ENCODE measurements around the gene SND1. TPM values are rescaled to one million over a fixed set of nuclear protein-coding genes. Genes with fewer than 3 reads are reported as not detected.
A peak's percentile ranks its signal among the peaks of the same experiment; 100 is the strongest.

Gene SND1
- total RNA-seq, 1 donor from 2014 or later: 165 TPM

DNA sequence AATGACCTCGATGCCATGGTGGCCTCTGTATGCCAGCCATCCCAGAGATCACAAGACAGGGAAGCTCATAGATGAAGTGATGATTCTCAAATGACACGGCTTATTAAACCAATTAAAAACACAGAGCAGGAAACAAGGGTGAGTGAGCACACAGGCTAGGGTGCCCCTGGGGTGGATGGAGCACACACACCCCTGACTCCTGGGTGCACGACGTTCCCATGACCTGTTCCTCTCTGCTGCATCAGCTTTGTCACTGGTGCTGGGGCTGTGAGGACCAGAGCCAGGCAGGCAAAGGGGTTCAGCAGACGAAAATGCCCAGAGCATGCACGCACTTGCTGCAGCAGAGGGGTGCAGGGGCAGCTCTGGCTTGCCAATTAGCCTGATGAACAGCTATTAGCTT is 465.7 kb downstream of the SND1 start:
- H3K9me3 Mint-ChIP-seq (ENCODE audit: unreplicated experiment): peaks cover 12% of the 10 kb centered on the region
- peaks cover 4% of the 10 kb centered on the region for H3K36me3 Mint-ChIP-seq (ENCODE audit: unreplicated experiment)
- DNase-seq: no peak
- H3K4me1 Mint-ChIP-seq (ENCODE audit: low read depth, unreplicated experiment): peaks cover 32% of the 10 kb centered on the region
- no peak overlapping the region for H3K4me3 Mint-ChIP-seq (ENCODE audit: unreplicated experiment)
- TF ChIP-seq, protein P1, sequence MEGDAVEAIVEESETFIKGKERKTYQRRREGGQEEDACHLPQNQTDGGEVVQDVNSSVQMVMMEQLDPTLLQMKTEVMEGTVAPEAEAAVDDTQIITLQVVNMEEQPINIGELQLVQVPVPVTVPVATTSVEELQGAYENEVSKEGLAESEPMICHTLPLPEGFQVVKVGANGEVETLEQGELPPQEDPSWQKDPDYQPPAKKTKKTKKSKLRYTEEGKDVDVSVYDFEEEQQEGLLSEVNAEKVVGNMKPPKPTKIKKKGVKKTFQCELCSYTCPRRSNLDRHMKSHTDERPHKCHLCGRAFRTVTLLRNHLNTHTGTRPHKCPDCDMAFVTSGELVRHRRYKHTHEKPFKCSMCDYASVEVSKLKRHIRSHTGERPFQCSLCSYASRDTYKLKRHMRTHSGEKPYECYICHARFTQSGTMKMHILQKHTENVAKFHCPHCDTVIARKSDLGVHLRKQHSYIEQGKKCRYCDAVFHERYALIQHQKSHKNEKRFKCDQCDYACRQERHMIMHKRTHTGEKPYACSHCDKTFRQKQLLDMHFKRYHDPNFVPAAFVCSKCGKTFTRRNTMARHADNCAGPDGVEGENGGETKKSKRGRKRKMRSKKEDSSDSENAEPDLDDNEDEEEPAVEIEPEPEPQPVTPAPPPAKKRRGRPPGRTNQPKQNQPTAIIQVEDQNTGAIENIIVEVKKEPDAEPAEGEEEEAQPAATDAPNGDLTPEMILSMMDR (IDR thresholded peaks at IDR 0.05; ENCODE audit: partially characterized antibody, unreplicated experiment): no peak
- H3K27ac Mint-ChIP-seq (ENCODE audit: unreplicated experiment): peak overlapping the region; percentile 73
- H3K27me3 Mint-ChIP-seq (ENCODE audit: unreplicated experiment): peaks cover 19% of the 10 kb centered on the region

DNA sequence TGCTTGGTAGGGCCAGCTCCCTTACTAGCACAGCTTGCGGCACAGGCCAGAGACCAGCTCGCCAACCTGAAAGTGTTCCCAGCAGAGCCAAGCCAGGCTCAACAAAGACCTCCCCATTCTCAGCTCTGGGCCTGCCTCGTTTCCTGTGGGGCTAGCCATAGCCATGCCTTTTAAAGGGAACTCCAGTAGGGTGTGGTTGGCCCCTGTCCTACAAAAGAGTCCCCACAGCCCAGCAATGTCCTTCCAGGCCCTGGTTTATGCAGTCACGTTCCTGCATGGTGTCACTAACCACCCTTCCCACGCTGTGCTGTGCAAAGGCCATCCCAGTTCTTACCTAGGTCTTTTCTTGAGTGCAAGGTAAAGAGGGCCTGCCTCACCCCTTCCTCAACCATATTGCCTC is 467.0 kb downstream of the SND1 start:
- TF ChIP-seq, protein P1 (IDR thresholded peaks at IDR 0.05; ENCODE audit: partially characterized antibody, unreplicated experiment): no peak
- no peak overlapping the region for H3K27ac Mint-ChIP-seq (ENCODE audit: unreplicated experiment)
- peaks cover 16% of the 10 kb centered on the region for H3K27me3 Mint-ChIP-seq (ENCODE audit: unreplicated experiment)
- peaks cover 4% of the 10 kb centered on the region for H3K36me3 Mint-ChIP-seq (ENCODE audit: unreplicated experiment)
- peaks cover 12% of the 10 kb centered on the region for H3K9me3 Mint-ChIP-seq (ENCODE audit: unreplicated experiment)
- no peak for DNase-seq
- no peak overlapping the region for H3K4me3 Mint-ChIP-seq (ENCODE audit: unreplicated experiment)
- peaks cover 37% of the 10 kb centered on the region for H3K4me1 Mint-ChIP-seq (ENCODE audit: low read depth, unreplicated experiment)

DNA sequence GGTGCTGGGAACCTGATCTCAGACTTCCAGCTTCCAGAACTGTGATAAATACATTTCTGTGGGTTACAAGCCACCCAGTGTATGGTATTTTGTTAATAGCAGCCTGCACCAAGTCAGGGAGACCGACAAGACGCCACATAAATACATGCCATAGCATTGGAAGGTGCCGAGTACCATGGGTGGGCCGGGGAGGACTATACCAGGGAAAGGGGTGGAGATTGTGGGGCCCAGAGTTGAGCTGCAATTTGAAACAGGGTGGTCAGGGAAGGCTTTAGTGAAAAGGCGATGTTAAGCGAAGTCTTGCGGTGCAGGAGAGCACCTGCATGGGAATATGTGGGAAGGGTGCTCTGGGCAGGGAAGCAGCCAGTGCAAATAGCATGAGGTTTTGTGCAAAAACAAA is 468.1 kb downstream of the SND1 start:
- peaks cover 12% of the 10 kb centered on the region for H3K9me3 Mint-ChIP-seq (ENCODE audit: unreplicated experiment)
- TF ChIP-seq, protein P1 (IDR thresholded peaks at IDR 0.05; ENCODE audit: partially characterized antibody, unreplicated experiment): no peak
- H3K36me3 Mint-ChIP-seq (ENCODE audit: unreplicated experiment): peaks cover 4% of the 10 kb centered on the region
- peaks cover 14% of the 10 kb centered on the region for H3K27me3 Mint-ChIP-seq (ENCODE audit: unreplicated experiment)
- peaks cover 37% of the 10 kb centered on the region for H3K4me1 Mint-ChIP-seq (ENCODE audit: low read depth, unreplicated experiment)
- no peak overlapping the region for H3K4me3 Mint-ChIP-seq (ENCODE audit: unreplicated experiment)
- DNase-seq: no peak
- H3K27ac Mint-ChIP-seq (ENCODE audit: unreplicated experiment): no peak overlapping the region

DNA sequence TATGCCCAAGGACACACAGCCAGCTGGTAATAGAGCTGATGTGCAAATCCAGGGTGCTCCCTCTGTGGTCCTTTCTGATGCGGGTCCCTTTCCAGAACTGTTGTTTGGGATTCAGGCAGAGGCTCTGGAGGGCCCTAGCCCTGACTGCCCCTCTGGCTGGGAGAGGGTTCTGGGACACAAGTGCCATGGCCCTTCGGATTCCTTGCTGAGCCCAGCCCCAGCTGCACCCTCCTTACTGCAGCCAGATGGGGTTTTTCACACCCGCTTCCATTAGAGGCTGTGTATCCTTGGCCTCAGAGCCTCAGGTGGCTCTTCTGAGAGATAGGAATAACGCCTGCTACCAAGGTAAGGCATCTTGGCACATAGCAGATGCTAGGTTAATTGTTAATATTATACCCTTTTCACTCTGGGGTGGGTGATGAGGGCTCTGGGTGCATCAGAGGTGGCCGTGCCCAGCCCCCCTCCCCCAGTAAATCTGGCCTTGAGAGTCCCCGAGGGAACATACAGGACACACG is 469.0 kb downstream of the SND1 start:
- no peak for DNase-seq
- Mint-ChIP-seq H3K36me3 (ENCODE audit: unreplicated experiment) (peaks cover 3% of the 10 kb centered on the region), H3K4me3 (ENCODE audit: unreplicated experiment) (no peak overlapping the region), H3K9me3 (ENCODE audit: unreplicated experiment) (peaks cover 9% of the 10 kb centered on the region), H3K4me1 (ENCODE audit: low read depth, unreplicated experiment) (peaks cover 32% of the 10 kb centered on the region), H3K27ac (ENCODE audit: unreplicated experiment) (no peak overlapping the region), H3K27me3 (ENCODE audit: unreplicated experiment) (peaks cover 11% of the 10 kb centered on the region)
- TF ChIP-seq, protein P1 (IDR thresholded peaks at IDR 0.05; ENCODE audit: partially characterized antibody, unreplicated experiment): no peak

DNA sequence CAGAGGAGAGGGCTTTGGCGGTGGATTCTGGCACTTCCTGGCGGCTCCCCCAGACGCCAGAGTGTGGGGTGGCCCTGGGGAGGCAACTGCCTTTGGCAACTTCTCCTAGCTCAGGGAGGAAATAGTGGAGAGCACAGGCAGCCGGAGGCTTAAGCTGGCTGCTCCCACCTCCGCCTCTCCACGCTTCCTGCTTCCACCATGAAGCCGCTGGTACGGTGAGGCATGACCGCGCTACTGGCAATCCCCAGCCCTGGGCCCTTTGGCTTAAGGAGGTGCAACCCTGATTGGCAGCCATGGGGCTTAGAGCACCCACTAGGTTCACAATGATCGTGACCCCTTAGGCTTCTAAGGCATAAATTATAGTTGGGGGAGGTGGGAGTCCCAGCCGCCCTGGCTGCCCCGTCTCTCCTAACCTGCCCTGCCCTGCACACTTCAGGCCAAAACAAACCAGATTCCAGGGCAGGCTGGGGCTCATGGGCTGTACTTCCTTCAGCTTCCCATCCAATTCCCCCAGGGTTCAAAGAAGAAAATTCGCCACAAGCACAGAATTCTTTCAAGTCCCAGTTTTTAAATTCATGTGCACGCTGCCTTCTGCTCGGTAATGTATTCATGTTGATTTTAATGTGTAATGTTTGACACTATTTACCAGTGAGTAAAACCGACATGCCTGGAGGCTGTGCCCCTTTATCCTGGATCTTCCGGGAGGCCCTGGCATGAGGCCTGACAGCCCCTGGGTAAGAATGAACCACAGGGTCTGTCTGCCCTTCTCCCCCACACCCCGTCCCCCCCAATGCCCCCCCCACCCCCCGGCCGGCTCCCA is 469.9 kb downstream of the SND1 start:
- no peaks in the 10 kb centered on the region for H3K36me3 Mint-ChIP-seq (ENCODE audit: unreplicated experiment)

More for the DNA sequence above, 469.9 kb downstream of the SND1 start:
- TF ChIP-seq, protein P1 (IDR thresholded peaks at IDR 0.05; ENCODE audit: partially characterized antibody, unreplicated experiment): no peak
- Mint-ChIP-seq H3K27me3 (ENCODE audit: unreplicated experiment) (peaks cover 6% of the 10 kb centered on the region), H3K4me1 (ENCODE audit: low read depth, unreplicated experiment) (peaks cover 26% of the 10 kb centered on the region), H3K9me3 (ENCODE audit: unreplicated experiment) (peaks cover 4% of the 10 kb centered on the region), H3K4me3 (ENCODE audit: unreplicated experiment) (no peak overlapping the region), H3K27ac (ENCODE audit: unreplicated experiment) (no peak overlapping the region)
- no peak for DNase-seq
